SK-N-SH (cell line): ENCODE measurements around the gene KRT84.

Source experiments
- MAX ChIP-seq: IDR thresholded peaks from 2 replicates; pipeline ENCODE4 v1.4.0; 2012; ENCODE audit warnings: low read depth
- POLR2AphosphoS5 ChIP-seq: IDR thresholded peaks from 2 replicates; pipeline ENCODE4 v1.6.1; 2012; ENCODE audit warnings: low read depth, low read length
- YY1 ChIP-seq: IDR thresholded peaks from 2 replicates; pipeline ENCODE4 v1.4.0; 2012; ENCODE audit warnings: low read depth, mild to moderate bottlenecking

GRCh38 chr12:52360663-52361271 is 24.7 kb downstream of the KRT84 start:
- TF ChIP-seq YY1 (no peak), MAX (no peak), POLR2AphosphoS5 (no peak)
